ENCODE measurements around the gene CSNK2A3.
"Not testable (repeated sequence)": the region's sequence is repeated elsewhere in the genome, so short reads cannot be mapped to it uniquely, and the experiment has no call there.

The CSNK2A3 gene

GRCh38 chr11:11356842-11357241, 3.8 kb upstream of the CSNK2A3 start:
- no peak for TF ChIP-seq CTCF (IDR thresholded peaks at IDR 0.05; ENCODE audit: low read length, missing control alignments)
- H3K4me3 ChIP-seq (replicated peaks; ENCODE audit: low read depth, low read length): no peak overlapping the region
- DNase-seq (ENCODE audit: low read depth): no peak

GRCh38 chr11:11351851-11352250, 1.2 kb downstream of the CSNK2A3 start:
- H3K4me3 ChIP-seq (replicated peaks; ENCODE audit: low read depth, low read length); DNase-seq (ENCODE audit: low read depth): not testable (repeated sequence)

- TF ChIP-seq CTCF (IDR thresholded peaks at IDR 0.05; ENCODE audit: low read length, missing control alignments): no peak
- peak; percentile 2 for DNase-seq (ENCODE audit: low read depth)
- no peak overlapping the region for H3K4me3 ChIP-seq (replicated peaks; ENCODE audit: low read depth, low read length)
These were observed 1.9 kb downstream of the CSNK2A3 start for GRCh38 chr11:11351042-11351586.

GRCh38 chr11:11349870-11350337, 3.1 kb downstream of the CSNK2A3 start:
- no peak overlapping the region for H3K4me3 ChIP-seq (replicated peaks; ENCODE audit: low read depth, low read length)
- TF ChIP-seq CTCF (IDR thresholded peaks at IDR 0.05; ENCODE audit: low read length, missing control alignments): no peak
- DNase-seq (ENCODE audit: low read depth): peak; percentile 81

GRCh38 chr11:11349106-11349825, 3.8 kb downstream of the CSNK2A3 start:
- H3K4me3 ChIP-seq (replicated peaks; ENCODE audit: low read depth, low read length): no peak overlapping the region
- peak; percentile 39 for DNase-seq (ENCODE audit: low read depth)
- TF ChIP-seq CTCF (IDR thresholded peaks at IDR 0.05; ENCODE audit: low read length, missing control alignments): no peak

GRCh38 chr11:11348303-11348702, 4.7 kb downstream of the CSNK2A3 start:
- no peak for TF ChIP-seq CTCF (IDR thresholded peaks at IDR 0.05; ENCODE audit: low read length, missing control alignments)
- no peak for DNase-seq (ENCODE audit: low read depth)
- H3K4me3 ChIP-seq (replicated peaks; ENCODE audit: low read depth, low read length): no peak overlapping the region

- DNase-seq (ENCODE audit: low read depth): no peak
- TF ChIP-seq CTCF (IDR thresholded peaks at IDR 0.05; ENCODE audit: low read length, missing control alignments): no peak
- no peak overlapping the region for H3K4me3 ChIP-seq (replicated peaks; ENCODE audit: low read depth, low read length)
These were observed 5.5 kb downstream of the CSNK2A3 start for GRCh38 chr11:11347592-11347991.
